Stimulated activated CD4-positive, alpha-beta T cell treated with anti-CD3 and anti-CD28 coated beads, TNF-alpha, amount 100 ng/mL, for 48 hours (primary cell): ENCODE data around the gene PDZD4.
A peak's percentile ranks its signal among the peaks of the same experiment; 100 is the strongest.

ENCODE experiments used
- DNase-seq, 3 donors: peaks; one replicate each; pipeline ENCODE4 v3.0.0-alpha.2; 2020; ENCODE audit warnings: low read depth in 3 of 3

Gene PDZD4

DNA sequence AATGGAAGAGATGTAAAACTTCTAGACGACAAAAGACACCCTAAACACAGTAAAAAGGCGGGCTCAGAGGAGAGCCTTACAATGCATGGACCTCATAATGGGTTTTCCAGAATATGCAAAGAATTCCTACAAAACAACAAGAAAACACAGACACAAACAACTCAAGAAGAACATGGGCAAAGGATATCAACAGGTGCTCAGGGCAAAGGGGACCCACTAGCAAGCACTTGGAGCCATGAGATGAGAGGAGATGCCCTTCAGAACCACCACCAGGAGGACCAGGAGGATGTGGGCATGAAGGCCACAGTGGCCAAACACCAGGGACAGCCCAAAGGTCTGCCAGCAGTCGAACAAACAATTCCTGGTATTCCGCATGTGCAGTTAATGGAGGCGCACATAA lies 17.2 kb downstream of the PDZD4 start:
- no peak for DNase-seq

DNA sequence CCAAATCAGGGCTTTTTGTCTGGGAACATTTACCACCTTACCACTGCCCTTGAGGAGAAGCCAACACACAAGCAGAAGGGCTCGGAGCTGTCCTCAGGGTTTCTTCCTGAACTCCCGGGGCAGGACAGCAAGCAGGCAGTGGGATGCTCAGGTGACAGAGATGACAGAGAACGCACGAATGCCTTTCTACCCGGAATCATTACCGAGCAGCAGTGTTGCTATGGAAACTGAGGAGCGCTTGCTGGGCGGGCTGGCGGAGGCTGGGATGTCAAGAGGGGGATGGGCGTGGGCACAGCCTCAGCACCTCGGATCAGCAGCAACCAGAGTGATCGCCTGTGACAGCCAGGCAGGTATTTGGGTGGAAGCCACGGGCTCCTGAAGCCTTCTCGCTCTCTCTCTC lies 18.1 kb downstream of the PDZD4 start:
- DNase-seq: no peak

DNA sequence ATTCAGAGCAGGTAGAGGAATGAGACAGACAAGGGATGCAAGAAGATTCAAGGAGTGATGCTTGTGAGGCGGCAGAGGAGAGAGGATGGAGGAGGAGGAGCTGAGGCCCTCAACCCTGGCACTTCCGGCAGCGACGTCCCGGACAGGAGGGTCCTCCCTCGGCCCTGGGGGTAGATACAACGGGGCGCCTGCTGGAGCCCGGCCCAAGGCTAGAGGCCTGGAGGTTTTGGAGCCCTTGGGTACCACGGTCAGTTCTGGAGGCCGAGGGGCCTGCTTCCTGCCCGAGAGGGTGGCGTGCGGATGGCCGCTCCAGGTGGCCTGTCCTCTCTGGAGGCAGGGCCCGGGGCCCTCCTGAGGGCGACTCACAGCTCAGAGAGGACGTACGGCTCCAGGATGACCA lies 22.4 kb downstream of the PDZD4 start:
- DNase-seq: no peak

DNA sequence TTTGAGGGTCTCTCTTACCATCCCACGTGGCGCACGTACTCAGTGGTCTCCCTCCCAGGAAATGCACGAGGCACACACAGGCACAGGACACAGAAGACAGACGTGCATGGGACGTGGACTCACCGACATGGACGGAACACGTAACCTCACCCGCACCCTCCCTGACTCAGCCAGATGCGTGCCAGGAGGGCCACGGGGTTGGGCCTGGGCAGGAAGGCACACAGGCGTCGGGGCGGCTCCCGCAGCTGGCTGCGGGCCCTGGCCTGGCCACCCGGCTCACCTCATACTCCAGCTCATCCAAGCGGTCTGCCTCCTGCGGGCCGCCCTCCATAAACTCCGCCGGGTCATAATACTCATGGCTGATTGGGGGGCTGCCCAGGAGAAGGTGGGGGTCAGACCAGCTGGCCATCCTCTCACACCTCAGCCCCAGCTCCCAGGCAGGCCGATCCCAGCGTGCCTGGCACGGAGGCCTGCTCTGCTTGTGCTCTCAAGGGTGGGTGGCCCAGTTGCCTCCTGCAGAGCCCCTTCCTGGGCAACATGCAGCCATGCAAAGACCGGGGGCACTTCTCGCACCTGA lies 23.3 kb downstream of the PDZD4 start:
- DNase-seq: no peak

DNA sequence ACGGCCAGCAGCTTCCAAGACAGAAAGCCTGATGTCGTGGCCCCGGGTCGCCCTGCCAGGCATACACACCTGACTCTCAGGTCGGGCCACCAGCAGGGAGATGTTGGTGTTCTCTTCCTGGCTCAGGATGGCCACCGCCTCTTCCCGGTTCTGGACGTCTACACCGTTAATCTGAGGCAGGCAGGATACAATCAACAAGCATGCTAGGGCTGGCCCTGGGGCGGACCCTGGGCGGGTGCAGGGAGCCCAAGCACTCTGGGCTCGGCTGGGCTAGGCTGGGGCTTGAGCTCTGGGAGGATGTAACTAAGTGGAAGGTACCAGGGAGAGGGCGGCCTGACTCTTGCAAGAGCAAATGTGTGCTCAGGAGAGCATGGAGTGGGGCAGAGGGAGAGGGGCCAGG lies 24.9 kb downstream of the PDZD4 start:
- DNase-seq: no peak

DNA sequence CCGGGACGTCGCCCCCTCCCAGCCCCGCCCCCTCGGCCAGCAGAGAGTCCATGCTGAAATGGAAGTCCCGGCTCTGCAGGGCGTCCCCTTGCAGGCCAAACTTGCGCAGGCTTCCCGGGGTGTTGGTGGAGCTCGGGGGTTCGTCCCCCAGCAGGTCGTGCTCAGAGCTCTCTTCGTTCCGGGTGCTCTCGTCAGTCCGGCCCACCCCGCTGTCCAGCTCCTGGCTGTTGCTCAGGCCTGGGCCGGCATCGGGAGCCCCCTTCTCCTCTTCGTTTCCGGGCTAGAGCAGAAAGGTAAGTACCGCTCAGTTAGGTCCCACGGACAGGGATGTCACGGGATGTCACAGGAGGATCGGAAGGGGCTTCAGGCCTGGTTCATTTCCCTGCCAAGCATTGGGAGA lies 25.7 kb downstream of the PDZD4 start:
- no peak for DNase-seq

DNA sequence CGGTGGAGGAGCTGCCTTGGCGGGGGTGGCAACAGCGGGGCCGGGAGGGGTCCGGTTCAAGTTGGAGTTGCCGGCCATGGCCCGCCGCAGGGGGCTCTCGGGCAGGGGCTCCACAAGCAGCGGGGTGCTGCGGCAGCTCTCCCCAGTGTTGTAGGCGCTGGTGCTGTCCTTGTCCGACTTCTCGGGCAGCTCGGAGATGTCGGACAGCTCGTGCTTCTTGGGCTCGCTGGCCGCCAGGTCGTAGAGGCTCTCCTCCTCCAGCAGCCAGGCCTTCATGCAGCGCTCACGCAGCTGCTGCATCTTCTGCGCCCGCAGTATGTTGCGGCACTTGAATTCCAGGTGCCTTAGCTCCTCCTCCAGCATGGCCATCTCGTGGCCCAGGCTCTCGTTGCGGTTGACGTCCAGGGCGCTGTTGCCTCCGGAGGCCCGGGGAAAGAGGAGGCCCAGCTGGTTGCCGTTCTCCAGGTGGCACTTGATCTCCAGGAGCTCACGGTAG lies 26.2 kb downstream of the PDZD4 start:
- DNase-seq: no peak

DNA sequence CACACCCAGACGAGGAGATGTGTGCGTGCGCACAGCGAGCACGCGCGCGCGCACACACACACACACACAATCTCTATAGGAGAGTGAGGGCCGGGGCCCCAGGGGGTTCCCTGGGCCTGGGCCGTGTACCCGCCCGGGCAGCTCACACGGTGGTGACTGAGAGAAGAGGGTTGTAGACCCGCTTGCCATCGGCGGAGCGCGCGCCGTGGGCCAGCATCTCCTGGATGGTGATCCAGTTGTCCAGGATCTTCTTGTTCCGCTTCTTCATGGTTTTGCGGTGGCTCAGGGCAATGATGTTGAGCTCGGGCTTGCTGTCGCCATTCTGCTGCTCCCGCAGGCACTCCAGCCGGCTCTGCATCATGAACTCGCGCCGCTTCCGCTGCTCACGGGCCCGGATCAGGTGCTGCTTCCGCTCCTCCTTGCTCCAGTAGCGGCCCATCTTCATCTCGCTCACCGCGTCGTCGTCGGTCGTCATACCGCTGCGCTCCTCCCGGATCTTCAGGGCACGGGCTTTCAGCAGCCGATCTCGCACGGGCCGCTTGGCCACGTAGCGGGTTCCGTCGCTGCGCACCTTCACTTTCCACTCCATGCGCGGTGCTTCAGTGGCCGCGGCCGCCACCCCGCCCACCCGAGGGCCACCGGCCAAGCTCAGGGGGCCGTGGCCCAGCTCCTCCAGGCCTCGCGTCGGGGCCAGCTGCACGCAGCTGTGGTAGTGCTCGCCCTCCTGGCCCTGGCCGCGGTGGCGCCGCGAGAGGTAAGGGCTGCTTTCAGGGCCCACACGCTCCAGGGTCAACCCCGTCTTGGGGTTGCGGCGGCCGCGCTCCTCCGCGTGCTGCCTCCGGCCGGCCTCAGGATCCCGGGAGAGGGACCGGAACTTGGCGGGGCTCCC lies 26.9 kb downstream of the PDZD4 start:
- no peak for DNase-seq

DNA sequence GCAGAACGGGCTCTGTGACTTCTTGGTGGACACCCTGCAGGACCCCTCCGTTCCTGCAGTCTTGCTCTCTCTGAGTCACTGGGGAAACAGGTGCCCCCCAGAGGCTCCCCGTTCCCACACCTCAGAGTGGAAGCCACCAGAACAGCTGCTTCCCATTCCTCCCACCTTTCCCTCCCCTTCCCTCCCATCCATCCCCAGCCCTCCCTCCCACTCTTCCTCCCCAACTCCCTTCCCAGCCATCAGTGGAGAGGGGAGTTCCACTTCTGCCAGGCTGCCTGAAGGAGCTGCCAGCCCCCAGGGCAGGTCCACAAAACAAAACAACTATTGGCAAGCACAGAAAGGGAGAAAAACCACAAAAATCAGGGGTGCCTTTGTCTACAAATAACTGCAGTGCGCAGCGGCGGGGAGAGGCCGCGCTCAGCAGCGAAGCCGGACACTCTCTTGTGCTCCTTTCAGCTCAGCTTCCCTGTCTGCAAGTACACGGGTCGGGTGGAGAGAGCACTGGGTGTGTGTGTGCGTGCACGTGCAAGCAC lies 27.8 kb downstream of the PDZD4 start:
- DNase-seq: no peak

DNA sequence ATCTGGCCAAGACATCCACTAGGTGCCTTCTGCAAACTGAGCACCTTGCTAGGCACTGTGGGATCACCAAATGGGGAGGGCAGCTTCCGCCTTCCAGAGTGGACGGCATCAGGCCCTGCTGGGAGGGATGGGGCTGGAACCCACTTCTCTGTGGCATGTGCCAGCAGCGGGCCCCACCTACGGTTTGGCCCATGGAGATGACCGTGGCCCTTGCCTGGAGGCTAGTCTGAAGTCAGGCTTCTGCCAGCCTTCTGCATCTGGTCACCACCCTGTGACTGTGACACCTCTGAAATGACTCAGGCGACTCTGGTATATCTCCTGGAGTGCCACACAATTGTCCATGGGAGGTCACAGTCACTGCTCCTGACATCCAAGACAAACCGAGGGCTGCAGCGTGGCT lies 28.7 kb downstream of the PDZD4 start:
- no peak for DNase-seq

DNA sequence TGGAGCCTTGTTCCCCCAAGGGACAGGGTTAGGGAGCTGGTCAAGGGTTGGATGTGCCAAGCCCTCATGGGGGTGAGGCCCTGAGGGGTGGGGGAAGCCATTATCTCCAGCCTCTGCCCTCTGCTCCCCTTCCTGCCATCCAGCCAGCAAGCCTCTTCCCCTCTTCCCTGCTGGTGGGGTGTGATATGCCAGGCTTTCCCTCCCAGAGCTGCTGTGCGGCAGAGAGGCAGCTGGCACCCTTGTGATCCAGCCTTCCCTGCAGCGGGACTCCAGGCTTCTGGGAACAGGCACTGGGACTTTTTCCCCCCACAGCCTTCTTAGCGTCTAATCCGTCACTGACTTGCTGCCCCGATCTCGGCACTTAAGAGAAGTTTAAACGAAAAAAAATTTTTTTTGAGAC lies 29.6 kb downstream of the PDZD4 start:
- DNase-seq: no peak

DNA sequence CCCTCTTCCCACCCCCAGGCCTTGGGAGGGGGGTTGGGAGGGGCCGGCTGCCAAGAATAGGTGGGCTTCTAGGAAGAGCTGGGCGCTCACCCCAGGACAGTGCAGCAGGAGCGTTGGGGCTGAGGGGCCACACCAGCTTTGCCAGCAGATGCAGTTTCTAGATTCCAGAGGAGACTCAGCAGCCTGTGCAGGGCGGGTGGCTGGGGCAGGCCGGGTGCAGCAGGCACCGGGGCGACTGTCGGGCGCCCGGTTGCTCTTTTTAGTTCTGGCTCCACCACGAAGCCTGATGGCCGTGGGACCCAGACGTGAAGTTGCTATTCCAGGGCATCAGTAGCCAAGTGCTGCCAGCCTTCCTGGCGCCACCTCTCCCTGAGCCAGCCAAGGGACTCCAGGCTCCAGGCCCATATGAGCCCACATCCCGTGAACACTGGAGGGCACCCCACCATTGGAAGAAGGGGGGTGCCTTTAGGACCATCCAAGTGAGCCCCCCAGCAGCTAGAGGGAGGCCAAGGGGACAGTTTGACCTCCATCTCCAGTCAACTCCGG lies 30.1 kb downstream of the PDZD4 start:
- no peak for DNase-seq

DNA sequence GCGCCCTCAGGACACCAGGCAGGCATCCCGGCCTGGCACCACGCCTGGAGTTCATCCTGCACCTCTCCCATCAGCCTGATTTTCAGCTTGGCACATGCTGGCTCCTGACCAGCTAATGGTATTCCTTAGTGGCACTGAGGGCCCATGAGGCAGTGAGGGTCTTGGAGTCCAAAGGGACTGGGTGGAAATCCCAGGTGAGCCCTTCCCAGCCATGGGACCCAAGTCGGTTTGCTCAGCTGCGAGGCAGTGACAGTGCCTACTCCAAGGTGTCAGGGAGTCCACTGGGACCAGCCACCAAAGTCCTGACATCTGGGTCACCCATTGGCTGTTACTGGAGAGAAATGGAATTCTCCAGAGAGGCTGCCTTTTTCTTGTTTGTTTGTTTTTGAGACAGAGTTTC lies 31.0 kb downstream of the PDZD4 start:
- no peak for DNase-seq

DNA sequence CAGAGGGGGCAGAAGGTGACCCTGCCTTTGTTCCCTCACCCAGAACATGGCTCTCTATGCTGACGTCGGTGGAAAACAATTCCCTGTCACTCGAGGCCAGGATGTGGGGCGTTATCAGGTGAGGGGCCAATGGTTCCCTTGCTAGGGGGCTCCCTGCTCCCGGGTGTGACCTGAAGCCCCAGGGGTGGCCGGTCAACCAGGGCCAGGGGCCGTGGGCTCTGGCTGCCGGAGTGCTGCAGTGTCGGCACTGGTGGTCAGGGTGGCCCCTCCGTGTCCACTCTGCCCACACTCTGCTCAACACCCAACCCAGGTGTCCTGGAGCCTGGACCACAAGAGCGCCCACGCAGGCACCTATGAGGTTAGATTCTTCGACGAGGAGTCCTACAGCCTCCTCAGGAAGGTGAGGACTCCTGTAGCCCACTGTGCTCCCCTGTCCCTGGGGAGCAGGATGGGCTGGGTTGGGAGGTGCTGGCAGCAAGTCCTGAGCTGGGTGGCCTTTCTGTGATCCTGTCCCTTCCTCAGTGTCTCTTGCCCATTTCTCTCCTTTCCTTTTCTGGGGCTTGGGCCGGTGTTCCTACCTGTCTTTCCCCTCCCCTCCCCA lies 32.8 kb downstream of the PDZD4 start:
- no peak for DNase-seq

DNA sequence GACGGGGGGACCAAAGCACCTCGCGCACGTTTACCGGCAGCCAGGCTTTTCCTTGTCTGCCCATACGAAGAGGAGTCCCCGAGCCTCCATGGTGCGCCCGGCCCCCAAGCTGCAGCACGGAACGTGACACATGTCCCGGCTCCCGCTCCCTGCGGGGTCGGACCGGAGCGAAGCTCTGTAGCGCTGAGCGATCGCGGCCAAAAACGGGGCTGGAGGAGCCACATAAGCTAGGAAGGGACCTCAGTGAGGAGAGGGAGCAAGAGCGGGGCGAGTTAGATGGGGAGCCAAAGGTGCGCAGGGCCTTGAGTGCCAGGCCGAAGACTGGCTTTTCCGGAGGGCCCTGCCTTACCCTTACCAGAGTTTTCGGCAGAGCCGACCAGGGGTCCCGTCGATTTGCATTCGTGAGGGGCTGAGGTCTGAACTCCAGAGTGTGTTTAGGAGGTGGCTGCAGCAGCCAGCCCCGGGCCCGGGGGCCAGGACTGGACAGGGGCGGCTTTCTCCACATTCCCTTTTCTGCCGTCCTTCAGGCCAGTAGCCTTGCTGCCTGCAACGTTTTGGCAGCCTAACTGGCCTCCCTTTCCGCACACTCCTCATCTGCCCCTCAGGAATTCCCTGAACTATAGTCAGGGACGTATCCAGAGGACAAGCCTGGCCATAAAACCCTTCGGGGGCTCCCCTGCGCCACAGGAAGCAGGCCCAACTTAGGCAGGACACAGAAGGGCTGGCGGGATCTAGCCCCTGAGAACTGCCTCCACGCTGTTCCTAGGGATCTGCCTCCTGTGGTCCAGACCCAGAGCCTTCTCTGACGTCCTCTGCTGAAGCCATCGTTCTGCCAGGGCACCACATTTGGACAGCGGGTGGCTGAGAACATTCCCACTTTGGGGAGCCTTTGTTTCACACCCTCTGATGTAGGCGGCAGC lies 35.2 kb downstream of the PDZD4 start:
- no peak for DNase-seq

DNA sequence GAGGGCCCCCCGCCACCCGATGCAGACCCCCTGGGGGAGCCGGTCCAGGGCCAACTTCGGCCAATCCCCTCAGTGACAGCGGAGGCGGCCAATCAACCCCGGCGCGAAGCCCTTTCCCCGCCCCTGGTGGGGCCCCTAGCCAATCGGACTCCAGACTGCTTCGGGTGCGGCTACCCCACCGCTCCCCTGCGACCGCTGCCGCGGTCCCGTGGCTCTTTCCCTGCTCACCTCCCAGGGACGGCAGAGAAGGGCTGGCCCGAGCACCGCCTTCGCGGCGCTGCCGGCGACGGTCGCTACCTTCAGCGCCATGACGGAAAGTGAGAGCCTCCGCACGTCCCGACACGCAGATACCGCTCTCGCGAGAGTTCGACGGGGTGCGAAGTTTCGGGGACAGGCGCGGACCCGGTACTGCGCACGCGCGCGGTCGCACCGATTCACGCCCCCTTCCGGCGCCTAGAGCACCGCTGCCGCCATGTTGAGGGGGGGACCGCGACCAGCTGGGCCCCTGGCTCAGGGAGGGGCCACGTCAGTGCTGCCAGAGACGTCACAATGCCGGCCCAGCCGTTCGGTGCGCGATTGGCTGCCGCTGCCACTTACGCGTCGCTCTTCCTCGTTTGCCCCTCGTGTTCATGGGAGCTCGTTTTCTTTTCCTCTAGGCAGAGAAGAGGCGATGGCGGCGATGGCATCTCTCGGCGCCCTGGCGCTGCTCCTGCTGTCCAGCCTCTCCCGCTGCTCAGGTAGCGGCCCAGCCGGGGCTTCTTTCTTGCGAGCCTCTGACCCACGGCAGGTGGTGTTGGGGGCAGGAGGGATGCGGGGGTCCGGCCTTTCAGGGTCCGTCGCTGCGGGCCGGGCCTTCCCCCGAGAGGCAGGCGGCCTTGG lies 36.1 kb downstream of the PDZD4 start, which contains the start of the genes IDH3G and SSR4:
IDH3G (minus strand) TSS at position 358 of the 879 bp plus-strand sequence; CDS start at position 309, 49 bp downstream.
SSR4 (plus strand) TSS at position 651 of the 879 bp plus-strand sequence; CDS start at position 671, 20 bp downstream.
- peak; percentile 77 to 89 (median 88) for DNase-seq

DNA sequence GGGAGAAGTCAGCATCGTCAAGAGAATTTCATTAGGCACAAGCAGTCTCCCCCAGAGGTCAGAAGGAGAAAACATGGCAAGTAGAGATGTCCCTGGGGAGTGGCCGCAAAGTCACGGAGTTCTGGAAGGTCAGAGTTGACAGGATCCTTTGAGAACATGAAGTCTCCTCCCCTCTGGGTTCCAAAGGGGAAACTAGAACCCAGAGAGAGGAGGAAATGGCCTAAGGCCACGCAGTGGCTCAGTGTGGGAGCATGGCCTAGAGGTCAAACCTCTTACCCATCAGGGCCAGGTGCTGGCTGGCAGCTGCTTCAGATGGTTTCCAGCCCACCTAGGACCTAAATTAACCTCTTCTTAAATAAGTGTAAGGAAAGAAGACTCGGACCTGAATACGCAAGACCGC lies 37.1 kb downstream of the PDZD4 start:
- no peak for DNase-seq

DNA sequence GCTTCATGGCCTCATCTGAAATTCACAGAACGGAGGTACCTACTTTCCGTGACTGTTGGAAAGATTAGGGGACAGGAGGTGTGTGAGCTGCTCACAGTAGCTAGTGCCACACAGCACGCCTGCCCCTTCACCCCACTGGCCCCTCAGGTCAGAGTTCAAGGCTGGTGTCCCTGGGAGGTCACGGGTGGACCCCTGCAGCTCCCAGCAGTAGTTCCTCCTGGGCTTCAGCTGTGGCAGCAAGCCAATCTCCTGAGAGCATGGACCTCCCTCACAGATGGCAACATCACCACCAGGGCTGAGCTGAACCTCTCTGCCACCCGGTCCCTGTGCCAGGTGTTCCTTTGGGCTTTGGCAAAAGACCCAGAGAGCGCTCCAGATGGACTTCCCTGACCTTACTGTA lies 38.0 kb downstream of the PDZD4 start:
- DNase-seq: no peak

DNA sequence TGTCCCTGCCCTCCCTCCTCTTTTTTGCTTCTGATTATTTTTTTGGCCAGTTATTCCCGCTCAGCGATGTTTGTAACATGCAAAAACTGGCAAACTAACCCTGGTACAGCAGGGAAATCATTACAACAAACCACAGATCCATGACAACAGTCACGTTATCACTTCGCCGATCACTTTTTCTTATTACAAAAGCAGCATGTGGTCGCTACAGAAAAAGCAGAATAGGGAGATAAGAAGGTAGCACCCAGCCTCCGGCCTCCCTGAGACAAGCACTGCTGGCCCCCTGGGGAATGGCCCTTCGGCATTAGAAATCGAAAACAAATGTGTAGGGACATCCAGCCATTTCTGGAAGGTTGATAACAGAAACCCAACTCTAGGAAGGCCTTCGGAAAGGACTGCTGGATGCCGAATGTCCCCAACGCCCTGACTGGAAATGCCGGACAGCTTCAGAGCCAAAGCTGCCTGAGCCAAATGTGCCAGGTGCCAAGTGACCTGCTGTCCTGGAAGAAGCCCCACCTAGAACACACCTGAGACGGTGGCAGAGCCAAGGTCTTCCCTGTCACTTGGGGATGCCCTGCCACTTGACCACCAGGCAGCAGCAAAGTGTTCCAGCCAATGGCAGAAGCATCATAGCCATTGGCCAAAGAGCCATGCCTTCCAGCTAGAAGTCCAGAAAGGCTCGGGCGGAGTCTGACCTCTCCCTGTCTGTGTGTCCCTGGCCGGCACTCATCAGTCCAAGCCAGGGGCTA lies 39.1 kb downstream of the PDZD4 start:
- no peak for DNase-seq
